ENCODE data around the gene POU3F2.

- TF ChIP-seq CHAMP1 (IDR thresholded peaks at IDR 0.05), result no peak
- TF ChIP-seq CTCF (IDR thresholded peaks at IDR 0.05 in 2 of 3, conservative IDR thresholded peaks at IDR 0.05 in 1 of 3; ENCODE audit: insufficient read depth in 2 of 3, low read depth in 1 of 3, low read length in 3 of 3), result no peak
- no peak for TF ChIP-seq ZNF24 (IDR thresholded peaks at IDR 0.05)
- no peak for TF ChIP-seq CREB3 (tag; conservative IDR thresholded peaks at IDR 0.05; ENCODE audit: low read depth)
- TF ChIP-seq RAD21 (CRISPR knock-in tag; conservative IDR thresholded peaks at IDR 0.05 in 1 of 2, IDR thresholded peaks at IDR 0.05 in 1 of 2), result no peak
- TF ChIP-seq SFPQ (IDR thresholded peaks at IDR 0.05; ENCODE audit: low read depth, low read length), result no peak
- no peak for TF ChIP-seq BRF2 (IDR thresholded peaks at IDR 0.05; ENCODE audit: borderline replicate concordance, insufficient read depth, insufficient read length)
- TF ChIP-seq MTF1 (CRISPR knock-in tag; IDR thresholded peaks at IDR 0.05; ENCODE audit: borderline replicate concordance), result no peak
- no peak for TF ChIP-seq PCBP1 (IDR thresholded peaks at IDR 0.05; ENCODE audit: low read depth, low read length, poor library complexity, severe bottlenecking)
- TF ChIP-seq DDX20 (tag; IDR thresholded peaks at IDR 0.05; ENCODE audit: low read depth), result no peak
Observed at GRCh38 chr6:98823428-98824161, 10.8 kb upstream of the POU3F2 start.
